ENCODE results near the gene HSPB7.

- TF ChIP-seq TAF1 (IDR thresholded peaks at IDR 0.05; ENCODE audit: low read depth, low read length) (no peak), RAD21 (IDR thresholded peaks at IDR 0.05 in 1 of 2, conservative IDR thresholded peaks at IDR 0.05 in 1 of 2; ENCODE audit: low read depth in 2 of 2, low read length in 2 of 2) (no peak), CHD1 (IDR thresholded peaks at IDR 0.05; ENCODE audit: low read depth, low read length) (no peak), JUN (IDR thresholded peaks at IDR 0.05; ENCODE audit: low read depth, low read length) (no peak), ZNF274 (IDR thresholded peaks at IDR 0.05; ENCODE audit: borderline replicate concordance, extremely low read depth, low read length) (no peak), MAFK (IDR thresholded peaks at IDR 0.05; ENCODE audit: low read depth, low read length) (no peak), POLR2A (IDR thresholded peaks at IDR 0.05; ENCODE audit: control extremely low read depth in 1 of 2, low read depth in 2 of 2, low read length in 2 of 2) (no peak), EZH2 (IDR thresholded peaks at IDR 0.05; ENCODE audit: low read depth, low read length, severe bottlenecking) (no peak), POLR2AphosphoS5 (IDR thresholded peaks at IDR 0.05; ENCODE audit: low read depth, low read length) (no peak), PHF8 (conservative IDR thresholded peaks at IDR 0.05; ENCODE audit: low read depth, low read length) (no peak)
- TF ChIP-seq, protein P1, sequence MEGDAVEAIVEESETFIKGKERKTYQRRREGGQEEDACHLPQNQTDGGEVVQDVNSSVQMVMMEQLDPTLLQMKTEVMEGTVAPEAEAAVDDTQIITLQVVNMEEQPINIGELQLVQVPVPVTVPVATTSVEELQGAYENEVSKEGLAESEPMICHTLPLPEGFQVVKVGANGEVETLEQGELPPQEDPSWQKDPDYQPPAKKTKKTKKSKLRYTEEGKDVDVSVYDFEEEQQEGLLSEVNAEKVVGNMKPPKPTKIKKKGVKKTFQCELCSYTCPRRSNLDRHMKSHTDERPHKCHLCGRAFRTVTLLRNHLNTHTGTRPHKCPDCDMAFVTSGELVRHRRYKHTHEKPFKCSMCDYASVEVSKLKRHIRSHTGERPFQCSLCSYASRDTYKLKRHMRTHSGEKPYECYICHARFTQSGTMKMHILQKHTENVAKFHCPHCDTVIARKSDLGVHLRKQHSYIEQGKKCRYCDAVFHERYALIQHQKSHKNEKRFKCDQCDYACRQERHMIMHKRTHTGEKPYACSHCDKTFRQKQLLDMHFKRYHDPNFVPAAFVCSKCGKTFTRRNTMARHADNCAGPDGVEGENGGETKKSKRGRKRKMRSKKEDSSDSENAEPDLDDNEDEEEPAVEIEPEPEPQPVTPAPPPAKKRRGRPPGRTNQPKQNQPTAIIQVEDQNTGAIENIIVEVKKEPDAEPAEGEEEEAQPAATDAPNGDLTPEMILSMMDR (IDR thresholded peaks at IDR 0.05; ENCODE audit: control extremely low read depth in 1 of 3, insufficient read depth in 1 of 3, low read depth in 1 of 3, low read length in 3 of 3) = no peak
Observed at GRCh38 chr1:15968172-15968571, 49.7 kb downstream of the HSPB7 start.
